ENCODE measurements around the gene MMP25. TPM values are rescaled to one million over a fixed set of nuclear protein-coding genes. Genes with fewer than 3 reads are reported as not detected.

The MMP25 gene
- total RNA-seq, 1 donor from 2014 or later = 0.89 TPM

- peaks cover 11% of the 10 kb centered on the region for H3K4me1 ChIP-seq (ENCODE audit: insufficient read depth, low read length)
- H3K4me3 ChIP-seq (ENCODE audit: insufficient read depth, low read depth, low read length) = no peak overlapping the region
- no peak overlapping the region for H3K9ac ChIP-seq (ENCODE audit: low read length)
- peaks cover 8% of the 10 kb centered on the region for H3K36me3 Mint-ChIP-seq (ENCODE audit: low read depth, unreplicated experiment)
- FAIRE-seq (no peak), DNase-seq (ENCODE audit: low read depth) (no peak)
- no peak for TF ChIP-seq CTCF (IDR thresholded peaks at IDR 0.05; ENCODE audit: insufficient read depth, low read depth, low read length)
- TF ChIP-seq EZH2 (IDR thresholded peaks at IDR 0.05; ENCODE audit: insufficient read depth, low read length) = peak; percentile 80
- H2AFZ ChIP-seq (ENCODE audit: low read depth, low read length) = no peak overlapping the region
- H3K27ac Mint-ChIP-seq (ENCODE audit: unreplicated experiment) = peak overlapping the region; percentile 78
- no peaks in the 10 kb centered on the region for H3K4me1 Mint-ChIP-seq (ENCODE audit: low read depth, unreplicated experiment)
- H3K36me3 ChIP-seq (ENCODE audit: insufficient read depth, low read length) = no peaks in the 10 kb centered on the region
- peaks cover 44% of the 10 kb centered on the region for H3K27me3 ChIP-seq (ENCODE audit: insufficient read depth, low read length)
- peak overlapping the region; percentile 62 for H3K4me2 ChIP-seq (ENCODE audit: low read length)
- H4K20me1 ChIP-seq (ENCODE audit: insufficient read depth, low read length) = peaks cover 31% of the 10 kb centered on the region
- peaks cover 3% of the 10 kb centered on the region for H3K9me3 ChIP-seq (ENCODE audit: insufficient read depth, low read depth, low read length)
- peaks cover 2% of the 10 kb centered on the region for H3K9me3 Mint-ChIP-seq (ENCODE audit: unreplicated experiment)
- no peak overlapping the region for H3K27ac ChIP-seq (ENCODE audit: low read depth, low read length)
- peak overlapping the region; percentile 22 for H3K4me3 Mint-ChIP-seq (ENCODE audit: unreplicated experiment)
- peaks cover 10% of the 10 kb centered on the region for H3K27me3 Mint-ChIP-seq (ENCODE audit: low read depth, unreplicated experiment)
- H3K79me2 ChIP-seq (ENCODE audit: insufficient read depth, low read length) = no peaks in the 10 kb centered on the region
Observed at GRCh38 chr16:3029491-3030221, 16.7 kb upstream of the MMP25 start.

- DNase-seq (ENCODE audit: low read depth) = no peak
- H3K4me3 Mint-ChIP-seq (ENCODE audit: unreplicated experiment) = peak overlapping the region; percentile 45
- peaks cover 27% of the 10 kb centered on the region for H4K20me1 ChIP-seq (ENCODE audit: insufficient read depth, low read length)
Observed at GRCh38 chr16:3030222-3031212, 15.8 kb upstream of the MMP25 start.

More at GRCh38 chr16:3030222-3031212, 15.8 kb upstream of the MMP25 start:
- Histone ChIP-seq H3K27ac (ENCODE audit: low read depth, low read length) (no peak overlapping the region), H3K4me1 (ENCODE audit: insufficient read depth, low read length) (peaks cover 11% of the 10 kb centered on the region), H3K36me3 (ENCODE audit: insufficient read depth, low read length) (no peaks in the 10 kb centered on the region), H3K9me3 (ENCODE audit: insufficient read depth, low read depth, low read length) (peaks cover 3% of the 10 kb centered on the region), H3K79me2 (ENCODE audit: insufficient read depth, low read length) (no peaks in the 10 kb centered on the region), H2AFZ (ENCODE audit: low read depth, low read length) (no peak overlapping the region), H3K4me2 (ENCODE audit: low read length) (no peak overlapping the region), H3K4me3 (ENCODE audit: insufficient read depth, low read depth, low read length) (no peak overlapping the region), H3K9ac (ENCODE audit: low read length) (no peak overlapping the region), H3K27me3 (ENCODE audit: insufficient read depth, low read length) (peaks cover 50% of the 10 kb centered on the region)
- H3K27ac Mint-ChIP-seq (ENCODE audit: unreplicated experiment) = no peak overlapping the region
- FAIRE-seq = no peak
- peaks cover 8% of the 10 kb centered on the region for H3K36me3 Mint-ChIP-seq (ENCODE audit: low read depth, unreplicated experiment)
- H3K9me3 Mint-ChIP-seq (ENCODE audit: unreplicated experiment) = peaks cover 3% of the 10 kb centered on the region
- H3K4me1 Mint-ChIP-seq (ENCODE audit: low read depth, unreplicated experiment) = no peaks in the 10 kb centered on the region
- TF ChIP-seq CTCF (IDR thresholded peaks at IDR 0.05; ENCODE audit: insufficient read depth, low read depth, low read length) (no peak), EZH2 (IDR thresholded peaks at IDR 0.05; ENCODE audit: insufficient read depth, low read length) (no peak)
- H3K27me3 Mint-ChIP-seq (ENCODE audit: low read depth, unreplicated experiment) = peaks cover 15% of the 10 kb centered on the region
